Testis (tissue), 3 donors: Measurements from ENCODE around the gene SLC2A1. TPM values are rescaled to one million over a fixed set of nuclear protein-coding genes. Genes with fewer than 3 reads are reported as not detected.

Experiments used
- DNase-seq: peaks from one replicate; pipeline ENCODE4 v3.0.0-alpha.2; 2019
- H3K27ac ChIP-seq, 2 donors: fragments of 200-600 bp; sonication (generic); one replicate each; pipeline ENCODE4 v1.5.1; 2019
- H3K27me3 ChIP-seq: fragments of 200-600 bp; sonication (generic); one replicate; pipeline ENCODE4 v1.5.1; 2019
- H3K36me3 ChIP-seq: fragments of 200-600 bp; sonication (generic); one replicate; pipeline ENCODE4 v1.5.1; 2017; ENCODE audit warnings: low read depth; ENCODE audit errors: missing control alignments
- H3K4me1 ChIP-seq: fragments of 200-600 bp; sonication (generic); one replicate; pipeline ENCODE4 v1.5.1; 2019
- H3K4me3 ChIP-seq, 2 donors: fragments of 200-600 bp; sonication (generic); one replicate each; pipeline ENCODE4 v1.5.1; 2017 to 2019
- H3K9me3 ChIP-seq: fragments of 200-600 bp; sonication (generic); one replicate; pipeline ENCODE4 v1.5.1; 2017
- CTCF ChIP-seq, 3 experiments: fragments of 450-650 bp in 2 of 3; fragments of 200-600 bp in 1 of 3; sonication (generic) in 1 of 3; IDR thresholded peaks; one replicate each; pipeline ENCODE4 v1.5.1; 2016 to 2019; ENCODE audit warnings: antibody characterized with exemption in 3 of 3, mild to moderate bottlenecking in 2 of 3, moderate library complexity in 1 of 3
- POLR2A ChIP-seq: fragments of 450-650 bp; IDR thresholded peaks from one replicate; pipeline ENCODE4 v1.6.1; 2017; ENCODE audit warnings: antibody characterized with exemption, mild to moderate bottlenecking, moderate library complexity
- WGBS, 2 donors: methylation state at CpG; one replicate each; pipeline ENCODE4 v1.1.5; 2018; 5-methylcytosine and 5-hydroxymethylcytosine counted together
- intact Hi-C: fragments of 100-400 bp; cut with DNase I; formaldehyde crosslinking; loops from one replicate; pipeline ENCODE4 v1.15.1; 2023; ENCODE audit warnings: low total_unique reads
- polyA plus RNA-seq: library from polyadenylated mRNA; stranded (reverse); fragments of 350-450 nt; fragmentation: Illumina TruSeq; extraction: RNeasy Lipid Tissue Mini Kit (QIAGEN cat#74804); gene quantifications from one replicate; pipeline ENCODE4 v1.2.3, GENCODE V29; 2014; ENCODE audit warnings: low read depth, low replicate concordance; ENCODE audit not compliant: insufficient read depth
- total RNA-seq, 2 donors: library from RNA; depleted of rRNA; stranded (reverse); fragments of >200 nt; gene quantifications; one replicate each; pipeline ENCODE4 v1.2.3, GENCODE V29; 2016

Gene SLC2A1
- total and polyA plus RNA-seq, 3 donors from 2014 or later, result 19.4 to 38.3 (median 36.9) TPM

- intact Hi-C loops, result no loop called here
- no peaks in the 10 kb centered on the region for H3K9me3 ChIP-seq
- no peaks in the 10 kb centered on the region for H3K36me3 ChIP-seq
- H3K27ac ChIP-seq, result peak overlapping the region; percentile 51 to 79
- no peak for TF ChIP-seq POLR2A
- no peak for TF ChIP-seq CTCF (IDR thresholded peaks at IDR 0.05)
- H3K4me3 ChIP-seq, result no peak overlapping the region
- DNase-seq, result no peak
- H3K4me1 ChIP-seq, result peaks cover 54% of the 10 kb centered on the region
- H3K27me3 ChIP-seq, result no peaks in the 10 kb centered on the region
- WGBS, 2 donors, result 76 to 90% methylated on average over 6 of the region's 6 CpGs
Measured at GRCh38 chr1:42943728-42944127, 14.9 kb downstream of the SLC2A1 start.

- Histone ChIP-seq H3K4me1 (peaks cover 54% of the 10 kb centered on the region), H3K36me3 (no peaks in the 10 kb centered on the region), H3K27ac (peak overlapping the region; percentile 51 to 79), H3K27me3 (no peaks in the 10 kb centered on the region), H3K4me3 (no peak overlapping the region), H3K9me3 (no peaks in the 10 kb centered on the region)
- TF ChIP-seq POLR2A (no peak), CTCF (IDR thresholded peaks at IDR 0.05) (no peak)
- intact Hi-C loops, result no loop called here
- DNase-seq, result peak; percentile 92
- WGBS, 2 donors, result 49% methylated on average over 7 of the region's 7 CpGs; no CpG with 5 or more reads in 1 of the 2 donors
Measured at GRCh38 chr1:42943166-42943565, 15.5 kb downstream of the SLC2A1 start.

- peak overlapping the region in 1 of 2 donors; percentile 51 for H3K27ac ChIP-seq
- H3K36me3 ChIP-seq, result no peaks in the 10 kb centered on the region
- no peak for TF ChIP-seq CTCF (IDR thresholded peaks at IDR 0.05)
- H3K27me3 ChIP-seq, result no peaks in the 10 kb centered on the region
- intact Hi-C loops, result no loop called here
- DNase-seq, result no peak
- peaks cover 58% of the 10 kb centered on the region for H3K4me1 ChIP-seq
- H3K4me3 ChIP-seq, result no peak overlapping the region
- 82 to 88% methylated on average over 6 of the region's 6 CpGs for WGBS, 2 donors
- H3K9me3 ChIP-seq, result no peaks in the 10 kb centered on the region
Measured at GRCh38 chr1:42942444-42942843, 16.2 kb downstream of the SLC2A1 start.

- WGBS, 2 donors, result 71 to 80% methylated on average over 9 of the region's 9 CpGs
- intact Hi-C loops, result no loop called here
- DNase-seq, result peak; percentile 76
- H3K4me3 ChIP-seq, result no peak overlapping the region
- H3K27ac ChIP-seq, result peak overlapping the region; percentile 3 to 51
- H3K4me1 ChIP-seq, result peaks cover 60% of the 10 kb centered on the region
- no peak for TF ChIP-seq CTCF (IDR thresholded peaks at IDR 0.05)
- H3K27me3 ChIP-seq, result no peaks in the 10 kb centered on the region
- no peaks in the 10 kb centered on the region for H3K9me3 ChIP-seq
- H3K36me3 ChIP-seq, result no peaks in the 10 kb centered on the region
Measured at GRCh38 chr1:42941640-42942330, 16.9 kb downstream of the SLC2A1 start.
